Natural killer cell (primary cell): ENCODE results near the gene JADE2. TPM values are rescaled to one million over a fixed set of nuclear protein-coding genes. Genes with fewer than 3 reads are reported as not detected.

Experiments used
- ATAC-seq, 3 donors: fragments of 150-1000 bp in 2 of 3; fragments of 200-7000 bp in 1 of 3; cut with Tn5 transposase; 1 replicate in 1 of 3; 2 replicates in 2 of 3; pipeline ENCODE4 v1.10.0; 2021; ENCODE audit warnings: mild to moderate bottlenecking in 2 of 3, moderate library complexity in 2 of 3
- DNase-seq, 2 donors: peaks; one replicate each; pipeline versions ENCODE4 v3.0.0 to v3.0.0-alpha.2; 2013 to 2021; ENCODE audit warnings: mixed read lengths in 1 of 2
- H3K27ac ChIP-seq: one replicate; pipeline ENCODE4 v1.5.1; 2013; ENCODE audit warnings: mild to moderate bottlenecking, low read length
- H3K27me3 ChIP-seq: one replicate; pipeline ENCODE4 v1.6.1; 2013; ENCODE audit warnings: low read length; ENCODE audit not compliant: control insufficient read depth, insufficient read depth
- H3K36me3 ChIP-seq: one replicate; pipeline ENCODE4 v1.6.1; 2013; ENCODE audit warnings: low read length; ENCODE audit not compliant: control insufficient read depth, insufficient read depth
- H3K4me1 ChIP-seq: one replicate; pipeline ENCODE4 v1.6.1; 2013; ENCODE audit warnings: low read length; ENCODE audit not compliant: control insufficient read depth, insufficient read depth
- H3K4me3 ChIP-seq: one replicate; pipeline ENCODE4 v1.5.1; 2013; ENCODE audit warnings: low read length
- H3K9me3 ChIP-seq: one replicate; pipeline ENCODE4 v1.6.1; 2013; ENCODE audit warnings: low read length; ENCODE audit not compliant: control insufficient read depth, insufficient read depth
- H3K27ac Mint-ChIP-seq, 2 donors: one replicate each; pipeline ENCODE4 v1.8.0; 2022; ENCODE audit warnings: mild to moderate bottlenecking in 2 of 2, mixed read lengths in 2 of 2, moderate library complexity in 1 of 2
- H3K27me3 Mint-ChIP-seq, 2 donors: one replicate each; pipeline ENCODE4 v1.8.0; 2022; ENCODE audit warnings: low read depth in 2 of 2, mixed read lengths in 2 of 2
- H3K36me3 Mint-ChIP-seq: one replicate; pipeline ENCODE4 v1.8.0; 2022; ENCODE audit warnings: mixed read lengths
- H3K4me1 Mint-ChIP-seq, 2 donors: one replicate each; pipeline ENCODE4 v1.8.0; 2022; ENCODE audit warnings: mixed read lengths in 2 of 2
- H3K4me3 Mint-ChIP-seq: one replicate; pipeline ENCODE4 v1.8.0; 2022; ENCODE audit warnings: mild to moderate bottlenecking, moderate library complexity, mixed read lengths
- H3K9me3 Mint-ChIP-seq, 2 donors: one replicate each; pipeline ENCODE4 v1.8.0; 2022; ENCODE audit warnings: mixed read lengths in 2 of 2
- WGBS: methylation state at CpG from one replicate; pipeline ENCODE4 v1.1.7; 2013; ENCODE audit warnings: missing lambda C conversion rate; ENCODE audit not compliant: insufficient coverage; 5-methylcytosine and 5-hydroxymethylcytosine counted together
- intact Hi-C: fragments of 100-400 bp; cut with micrococcal nuclease; formaldehyde crosslinking; loops from one replicate; pipeline ENCODE4 v1.14.2; 2022
- total RNA-seq, 4 donors: library from RNA; stranded (reverse); fragments of 120-200 nt in 1 of 4; gene quantifications; one replicate each; pipeline versions ENCODE4 v1.2.3 to v1.2.4, GENCODE V29; 2013 to 2022
- TF ChIP-seq, protein P1 (sequence below): fragments of 200-600 bp; IDR thresholded peaks from one replicate; pipeline ENCODE4 v1.8.0; 2022; ENCODE audit warnings: antibody characterized with exemption

JADE2 gene
- total RNA-seq, 3 donors from 2014 or later (not counting 1 experiment from before 2014, with no cell fraction given): 130 to 174 (median 173) TPM

DNA sequence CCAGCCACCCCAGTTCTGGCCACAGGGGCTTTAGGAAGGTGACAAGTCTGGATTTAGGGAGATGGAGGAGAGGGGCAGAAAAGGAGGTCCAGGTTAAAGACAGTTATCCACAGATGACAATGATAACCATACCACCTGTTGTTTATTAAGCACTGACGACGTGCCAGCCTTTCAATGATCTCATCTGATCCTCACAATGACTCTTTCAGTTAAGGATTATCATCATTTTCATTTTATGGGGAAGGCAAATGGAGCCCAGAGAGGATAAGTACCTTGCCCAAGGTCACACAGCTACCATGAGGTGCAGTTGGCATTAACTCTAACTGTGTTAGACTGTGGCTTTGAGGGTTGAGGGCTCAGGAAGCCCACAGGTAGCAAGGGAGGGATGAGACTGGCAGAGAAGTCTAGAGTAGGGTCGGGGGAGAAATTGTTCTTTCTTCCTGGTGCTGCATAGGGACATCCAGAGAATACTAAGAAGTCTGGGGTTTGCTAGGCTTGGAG is 21.5 kb upstream of the JADE2 start:
- no peak overlapping the region for H3K4me3 Mint-ChIP-seq
- no peaks in the 10 kb centered on the region for H3K9me3 Mint-ChIP-seq
- H3K4me3 ChIP-seq: no peak overlapping the region
- peak overlapping the region; percentile 51 for H3K27ac ChIP-seq
- intact Hi-C loops: no loop called here
- 74% methylated on average over 3 of the region's 3 CpGs for WGBS
- DNase-seq (no peak), ATAC-seq (no peak)
- H3K36me3 Mint-ChIP-seq: no peaks in the 10 kb centered on the region
- H3K9me3 ChIP-seq: no peaks in the 10 kb centered on the region
- H3K4me1 ChIP-seq: peaks cover 19% of the 10 kb centered on the region
- TF ChIP-seq, protein P1, sequence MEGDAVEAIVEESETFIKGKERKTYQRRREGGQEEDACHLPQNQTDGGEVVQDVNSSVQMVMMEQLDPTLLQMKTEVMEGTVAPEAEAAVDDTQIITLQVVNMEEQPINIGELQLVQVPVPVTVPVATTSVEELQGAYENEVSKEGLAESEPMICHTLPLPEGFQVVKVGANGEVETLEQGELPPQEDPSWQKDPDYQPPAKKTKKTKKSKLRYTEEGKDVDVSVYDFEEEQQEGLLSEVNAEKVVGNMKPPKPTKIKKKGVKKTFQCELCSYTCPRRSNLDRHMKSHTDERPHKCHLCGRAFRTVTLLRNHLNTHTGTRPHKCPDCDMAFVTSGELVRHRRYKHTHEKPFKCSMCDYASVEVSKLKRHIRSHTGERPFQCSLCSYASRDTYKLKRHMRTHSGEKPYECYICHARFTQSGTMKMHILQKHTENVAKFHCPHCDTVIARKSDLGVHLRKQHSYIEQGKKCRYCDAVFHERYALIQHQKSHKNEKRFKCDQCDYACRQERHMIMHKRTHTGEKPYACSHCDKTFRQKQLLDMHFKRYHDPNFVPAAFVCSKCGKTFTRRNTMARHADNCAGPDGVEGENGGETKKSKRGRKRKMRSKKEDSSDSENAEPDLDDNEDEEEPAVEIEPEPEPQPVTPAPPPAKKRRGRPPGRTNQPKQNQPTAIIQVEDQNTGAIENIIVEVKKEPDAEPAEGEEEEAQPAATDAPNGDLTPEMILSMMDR: no peak
- peak overlapping the region; percentile 78 to 86 for H3K27ac Mint-ChIP-seq
- H3K27me3 Mint-ChIP-seq: no peaks in the 10 kb centered on the region
- no peaks in the 10 kb centered on the region for H3K27me3 ChIP-seq
- peaks cover 11 to 17% of the 10 kb centered on the region in 2 donors for H3K4me1 Mint-ChIP-seq
- no peaks in the 10 kb centered on the region for H3K36me3 ChIP-seq

DNA sequence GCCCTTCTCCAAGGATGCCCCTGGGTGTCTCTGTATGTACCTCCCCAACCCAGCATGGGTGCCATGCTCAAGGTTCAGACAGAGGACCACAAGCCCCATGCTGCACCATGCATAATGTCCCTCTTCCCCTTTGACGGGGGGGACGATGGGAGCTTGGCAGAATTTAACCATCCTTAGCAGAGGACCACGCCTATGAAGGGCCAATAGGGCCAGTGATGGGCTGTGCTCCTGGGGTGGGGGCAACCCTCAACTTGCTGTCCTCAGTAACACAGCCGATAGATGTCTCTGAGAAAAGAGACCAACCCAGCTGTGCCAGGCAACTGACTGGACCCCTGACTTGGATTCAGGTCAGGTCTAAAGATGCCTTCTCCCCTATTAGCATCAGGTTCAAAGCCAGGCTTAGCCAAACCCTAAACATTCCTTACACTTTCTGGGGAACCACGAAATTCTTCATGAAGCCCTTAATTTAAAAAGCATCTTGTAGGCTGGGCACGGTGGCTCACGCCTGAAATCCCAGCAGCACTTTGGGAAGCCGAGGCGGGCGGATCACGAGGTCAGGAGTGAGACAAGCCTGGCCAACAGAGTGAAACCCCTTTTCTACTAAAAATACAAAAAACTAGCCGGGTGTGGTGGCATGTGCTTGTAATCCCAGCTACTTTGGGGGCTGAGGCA is 20.7 kb upstream of the JADE2 start:
- Mint-ChIP-seq H3K27me3 (no peaks in the 10 kb centered on the region), H3K4me3 (no peak overlapping the region), H3K27ac (peak overlapping the region in 1 of 2 donors; percentile 86), H3K4me1 (peaks cover 11 to 17% of the 10 kb centered on the region in 2 donors), H3K9me3 (no peaks in the 10 kb centered on the region), H3K36me3 (no peaks in the 10 kb centered on the region)
- 95% methylated on average over 12 of the region's 12 CpGs for WGBS
- H3K4me1 ChIP-seq: peaks cover 19% of the 10 kb centered on the region
- intact Hi-C loops: no loop called here
- H3K27ac ChIP-seq: no peak overlapping the region
- no peaks in the 10 kb centered on the region for H3K9me3 ChIP-seq
- TF ChIP-seq, protein P1: no peak
- H3K27me3 ChIP-seq: no peaks in the 10 kb centered on the region
- no peak overlapping the region for H3K4me3 ChIP-seq
- DNase-seq (no peak), ATAC-seq (no peak)
- no peaks in the 10 kb centered on the region for H3K36me3 ChIP-seq

DNA sequence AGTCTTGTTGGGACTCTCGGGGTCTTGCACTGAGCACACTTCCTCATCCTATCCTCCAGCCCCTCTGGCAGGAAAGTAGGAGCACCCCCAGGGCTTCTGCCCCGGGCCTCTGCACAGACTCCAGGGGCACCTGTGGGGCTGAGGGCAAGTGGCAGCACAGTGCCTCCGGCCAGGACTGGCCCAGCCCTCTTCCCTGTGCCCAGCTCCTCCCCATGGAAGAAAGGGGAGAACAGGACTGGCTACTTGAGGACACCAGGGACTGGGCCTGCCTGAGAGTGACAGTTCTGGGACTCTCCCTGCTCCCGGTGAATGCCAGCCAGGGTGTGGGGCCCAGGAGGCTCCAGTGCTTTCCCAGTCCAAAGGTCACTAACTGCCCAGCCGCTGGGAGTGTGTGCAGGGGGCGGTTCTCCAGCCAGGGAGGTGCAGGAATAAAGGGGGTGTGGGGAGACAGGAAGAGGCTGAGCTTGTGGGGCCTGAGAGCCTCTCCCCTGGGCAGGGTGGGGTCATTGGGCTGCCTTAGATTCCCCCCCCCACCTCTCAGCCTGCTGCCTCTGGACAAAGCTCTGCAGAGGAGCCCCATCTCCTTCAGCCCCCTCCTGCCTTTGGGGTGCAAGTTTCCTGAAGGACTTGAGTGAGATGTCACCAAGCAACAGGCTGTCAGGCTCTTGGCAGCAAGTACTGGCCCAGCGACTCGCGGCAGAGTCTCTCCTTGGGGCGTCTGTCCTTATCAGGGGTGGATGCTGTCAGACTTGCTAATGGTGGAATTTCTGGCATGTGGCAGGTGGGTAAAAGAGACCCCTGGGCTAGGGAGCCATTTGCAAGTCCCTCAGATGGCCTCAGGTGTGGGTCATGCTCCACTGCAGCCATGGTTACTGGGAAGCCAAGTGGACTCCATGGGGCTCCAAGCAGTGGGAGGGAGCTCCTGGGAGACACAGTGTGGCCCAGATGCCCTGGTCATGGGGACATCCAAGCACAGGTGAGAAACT is 19.1 kb upstream of the JADE2 start:
- Mint-ChIP-seq H3K27me3 (no peaks in the 10 kb centered on the region), H3K4me3 (no peak overlapping the region), H3K27ac (no peak overlapping the region), H3K9me3 (no peaks in the 10 kb centered on the region), H3K36me3 (no peaks in the 10 kb centered on the region), H3K4me1 (peaks cover 11 to 17% of the 10 kb centered on the region in 2 donors)
- Histone ChIP-seq H3K9me3 (no peaks in the 10 kb centered on the region), H3K36me3 (no peaks in the 10 kb centered on the region), H3K27ac (no peak overlapping the region), H3K4me1 (peaks cover 19% of the 10 kb centered on the region), H3K4me3 (no peak overlapping the region), H3K27me3 (no peaks in the 10 kb centered on the region)
- TF ChIP-seq, protein P1: no peak
- intact Hi-C loops: no loop called here
- WGBS: 91% methylated on average over 10 of the region's 10 CpGs
- ATAC-seq (no peak), DNase-seq (no peak)
